GM23248 (cell line): ENCODE data around the gene CDHR1. TPM values are rescaled to one million over a fixed set of nuclear protein-coding genes. Genes with fewer than 3 reads are reported as not detected.

ENCODE experiments used
- DNase-seq: peaks from one replicate; pipeline ENCODE4 v3.0.0-alpha.2; 2015
- H2AFZ ChIP-seq: fragments of 200-600 bp; sonication (generic); 2 replicates; pipeline ENCODE4 v1.6.1; 2016; ENCODE audit warnings: antibody characterized with exemption
- H3F3A ChIP-seq: fragments of 200-600 bp; sonication (generic); 2 replicates; pipeline ENCODE4 v1.6.1; 2016; ENCODE audit warnings: mild to moderate bottlenecking, antibody characterized with exemption, mixed run types; ENCODE audit not compliant: insufficient read depth
- H3K27ac ChIP-seq: fragments of 200-600 bp; sonication (generic); 2 replicates; pipeline ENCODE4 v1.5.1; 2016; ENCODE audit warnings: mild to moderate bottlenecking
- H3K27me3 ChIP-seq: fragments of 200-600 bp; sonication (generic); replicated peaks from 2 replicates; pipeline ENCODE4 v1.6.1; 2016; ENCODE audit warnings: mild to moderate bottlenecking; ENCODE audit not compliant: insufficient read depth
- H3K36me3 ChIP-seq: fragments of 200-600 bp; sonication (generic); 2 replicates; pipeline ENCODE4 v1.6.1; 2016; ENCODE audit warnings: low read depth, mild to moderate bottlenecking
- H3K4me1 ChIP-seq: fragments of 200-600 bp; sonication (generic); 2 replicates; pipeline ENCODE4 v1.6.1; 2016; ENCODE audit warnings: mild to moderate bottlenecking; ENCODE audit not compliant: insufficient read depth
- H3K4me2 ChIP-seq: fragments of 200-600 bp; sonication (generic); one replicate; pipeline ENCODE4 v1.6.1; 2016; ENCODE audit warnings: mild to moderate bottlenecking; ENCODE audit not compliant: unreplicated experiment
- H3K4me3 ChIP-seq: fragments of 200-600 bp; sonication (generic); 2 replicates; pipeline ENCODE4 v1.5.1; 2016; ENCODE audit warnings: mild to moderate bottlenecking
- H3K79me2 ChIP-seq: fragments of 200-600 bp; sonication (generic); 2 replicates; pipeline ENCODE4 v1.6.1; 2016; ENCODE audit warnings: mild to moderate bottlenecking; ENCODE audit not compliant: insufficient read depth
- H3K9ac ChIP-seq: fragments of 200-600 bp; sonication (generic); 2 replicates; pipeline ENCODE4 v1.6.1; 2016; ENCODE audit warnings: mild to moderate bottlenecking
- H3K9me2 ChIP-seq: fragments of 200-600 bp; sonication (generic); 2 replicates; pipeline ENCODE4 v1.6.1; 2016; ENCODE audit warnings: mixed run types, mild to moderate bottlenecking, moderate library complexity; ENCODE audit not compliant: insufficient read depth
- H3K9me3 ChIP-seq: fragments of 200-600 bp; sonication (generic); one replicate; pipeline ENCODE4 v1.6.1; 2017; ENCODE audit warnings: low read depth
- H4K20me1 ChIP-seq: fragments of 200-600 bp; sonication (generic); 2 replicates; pipeline ENCODE4 v1.6.0; 2016; ENCODE audit not compliant: insufficient read depth
- EZH2 ChIP-seq: fragments of 200-600 bp; sonication (generic); IDR thresholded peaks from 2 replicates; pipeline ENCODE4 v1.6.1; 2018; ENCODE audit warnings: antibody characterized with exemption, mild to moderate bottlenecking; ENCODE audit not compliant: insufficient read depth, poor library complexity, severe bottlenecking
- EZH2phosphoT487 ChIP-seq: fragments of 200-600 bp; sonication (generic); IDR thresholded peaks from 2 replicates; pipeline ENCODE4 v1.6.1; 2018; ENCODE audit warnings: antibody characterized with exemption, moderate library complexity, mild to moderate bottlenecking, low read depth; ENCODE audit not compliant: insufficient read depth
- WGBS, 2 experiments: methylation state at CpG; one replicate each; pipeline ENCODE4 v1.1.6; 2015 to 2017; ENCODE audit warnings: low lambda C conversion rate in 2 of 2, low coverage in 1 of 2; ENCODE audit errors: missing lambda C conversion rate in 2 of 2; 5-methylcytosine and 5-hydroxymethylcytosine counted together
- in situ Hi-C: fragments of 300-500 bp; cut with MboI; formaldehyde crosslinking; loops from 2 replicates; pipeline ENCODE4 v1.15.0; 2020
- polyA plus RNA-seq: library from polyadenylated mRNA; unstranded; fragments of >200 nt; fragmentation: Nextera tagmentation; extraction: Ambion mirVana; gene quantifications from 2 replicates; pipeline ENCODE4 v1.2.1, GENCODE V29; 2016
- total RNA-seq: library from RNA; depleted of rRNA; stranded (reverse); fragments of >200 nt; shearing (Covaris generic); gene quantifications from 2 replicates; pipeline ENCODE4 v1.2.3, GENCODE V29; 2014

The CDHR1 gene
- total and polyA plus RNA-seq, 2 experiments from 2014 or later: not detected

DNA sequence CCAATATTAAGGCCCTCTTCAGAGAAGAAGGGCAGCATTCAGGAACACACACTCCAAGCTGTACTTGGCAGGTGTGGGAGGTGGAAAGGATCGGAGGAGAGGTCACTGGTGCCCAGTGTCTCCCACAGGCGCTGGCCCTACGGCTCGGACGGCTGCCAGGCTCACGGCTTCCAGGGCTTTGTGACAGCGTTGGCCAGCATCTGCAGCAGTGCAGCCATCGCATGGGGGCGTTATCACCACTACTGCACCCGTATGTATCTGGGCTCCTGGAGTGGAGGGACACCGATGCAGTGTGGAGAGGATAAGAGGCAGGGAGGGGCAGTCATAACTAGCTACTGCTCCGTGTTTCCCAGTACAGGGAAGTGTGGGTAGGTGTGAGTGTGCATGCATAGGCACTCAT, 54.5 kb downstream of the CDHR1 start:
- Histone ChIP-seq H3K9ac (no peak overlapping the region), H3K27me3 (0 out of 2 replicates have a peak, but pooled peaks cover 12% of the 10 kb centered on the region), H4K20me1 (no peaks in the 10 kb centered on the region), H3K79me2 (no peaks in the 10 kb centered on the region), H2AFZ (no peak overlapping the region), H3K36me3 (no peaks in the 10 kb centered on the region), H3K27ac (no peak overlapping the region), H3K4me1 (no peaks in the 10 kb centered on the region), H3F3A (no peaks in the 10 kb centered on the region), H3K9me2 (no peaks in the 10 kb centered on the region), H3K4me2 (no peak overlapping the region), H3K9me3 (no peaks in the 10 kb centered on the region), H3K4me3 (no peak overlapping the region)
- in situ Hi-C loops: no loop called here
- no peak for DNase-seq
- TF ChIP-seq EZH2phosphoT487 (no peak), EZH2 (no peak)
- 63% methylated on average over 12 of the region's 12 CpGs for WGBS, 2 experiments

DNA sequence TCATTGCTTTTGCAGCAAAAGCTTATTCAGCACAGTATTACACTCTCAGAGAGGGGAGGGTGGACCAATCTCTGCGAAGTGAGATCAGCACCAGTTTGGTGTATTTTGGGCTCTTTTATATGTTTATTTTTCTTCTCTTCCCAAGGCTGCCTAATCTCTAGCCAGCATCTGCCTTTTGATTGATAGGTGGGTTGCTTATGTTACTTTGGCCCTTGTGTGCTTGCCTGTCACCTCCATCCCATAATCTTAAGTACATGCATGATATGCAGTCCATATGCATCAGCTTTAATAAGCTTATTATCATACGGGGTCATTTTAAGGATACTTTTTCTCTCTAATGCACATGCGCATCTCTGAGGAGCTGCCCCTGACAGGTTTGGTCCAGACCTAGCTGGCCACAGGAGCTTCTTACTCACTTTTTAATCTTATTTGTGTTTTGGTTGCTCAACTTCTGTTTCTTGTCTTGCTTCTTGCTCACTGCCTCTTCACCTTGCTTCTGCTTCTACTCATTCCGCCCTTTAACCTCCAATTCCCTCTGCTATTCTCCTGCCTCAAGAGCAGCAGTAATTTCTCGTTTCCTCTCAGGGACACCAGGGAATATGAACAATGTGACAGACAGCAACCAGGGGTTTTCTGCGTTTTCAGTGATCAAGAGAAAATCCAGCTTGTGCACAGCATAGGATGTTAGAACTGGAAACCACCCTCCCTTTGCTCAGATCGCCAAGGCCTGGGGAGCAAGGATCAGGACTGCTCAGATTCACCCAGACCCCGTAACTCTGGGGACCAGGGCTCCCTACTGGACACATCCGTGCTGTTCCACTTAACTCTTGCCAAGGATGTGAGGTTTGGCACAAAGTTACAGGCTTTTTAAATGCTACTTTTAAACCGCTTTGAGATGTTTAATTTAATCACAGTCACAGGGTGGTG, 60.5 kb downstream of the CDHR1 start:
- H3K4me3 ChIP-seq: no peak overlapping the region
- no peaks in the 10 kb centered on the region for H3F3A ChIP-seq
- 63 to 64% methylated on average over 10 of the region's 10 CpGs for WGBS, 2 experiments
- H3K9me2 ChIP-seq: no peaks in the 10 kb centered on the region
- H3K9me3 ChIP-seq: no peaks in the 10 kb centered on the region
- no peak overlapping the region for H3K4me2 ChIP-seq
- H4K20me1 ChIP-seq: no peaks in the 10 kb centered on the region
- H3K27me3 ChIP-seq: 0 out of 2 replicates have a peak, but pooled peaks cover 4% of the 10 kb centered on the region
- in situ Hi-C loops: no loop called here
- H3K9ac ChIP-seq: no peak overlapping the region
- H3K36me3 ChIP-seq: no peaks in the 10 kb centered on the region
- no peak for DNase-seq
- TF ChIP-seq EZH2phosphoT487 (no peak), EZH2 (no peak)
- H3K27ac ChIP-seq: no peak overlapping the region
- H2AFZ ChIP-seq: no peak overlapping the region
- H3K4me1 ChIP-seq: no peaks in the 10 kb centered on the region
- H3K79me2 ChIP-seq: no peaks in the 10 kb centered on the region

DNA sequence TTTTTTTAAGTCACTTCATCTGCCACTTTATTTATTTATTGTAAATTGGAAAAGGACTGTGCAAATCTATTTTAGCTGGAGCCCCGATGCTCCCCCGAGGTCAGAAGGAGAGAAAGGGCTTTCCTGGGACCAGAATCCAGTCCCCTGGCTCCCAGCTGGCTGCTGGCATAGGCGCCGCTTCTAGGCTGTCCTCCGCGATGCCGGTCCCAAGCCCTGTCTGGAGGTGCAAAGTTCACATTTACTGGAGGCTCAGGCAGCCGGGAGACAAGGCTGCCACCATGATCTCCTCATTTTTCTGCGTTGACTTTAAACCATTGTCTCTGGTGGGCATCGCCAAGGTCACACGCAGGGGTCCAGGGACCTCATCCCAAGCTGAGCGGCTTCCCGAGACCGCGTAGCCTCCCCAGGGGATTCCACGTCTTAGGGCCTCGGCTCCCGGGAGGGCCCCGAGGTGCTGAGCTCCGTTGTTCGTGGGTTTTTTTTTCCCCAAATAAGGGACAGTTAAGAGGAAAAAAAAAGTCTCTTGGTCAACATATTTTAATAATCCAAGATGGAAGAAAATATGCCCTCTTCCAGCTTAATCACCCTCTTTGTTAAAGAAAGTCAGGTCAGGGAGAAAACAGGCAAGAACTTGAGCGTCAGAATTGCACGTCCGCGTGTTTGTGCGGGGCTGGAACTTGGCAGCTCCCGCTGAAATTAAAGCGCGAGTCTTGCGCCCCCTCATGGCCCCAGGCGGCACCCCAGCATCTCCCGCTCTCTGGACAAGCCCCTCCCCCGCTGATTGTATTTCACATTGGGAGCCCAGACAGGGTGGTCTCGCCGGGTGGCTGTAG, 62.4 kb downstream of the CDHR1 start:
- 0 out of 2 replicates have a peak overlapping the region, but pooled peaks have one; percentile 15 for H3K4me3 ChIP-seq
- H3K9me3 ChIP-seq: no peaks in the 10 kb centered on the region
- TF ChIP-seq EZH2phosphoT487 (no peak), EZH2 (no peak)
- H2AFZ ChIP-seq: peak overlapping the region; percentile 58
- peak overlapping the region; percentile 16 for H3K4me2 ChIP-seq
- H3K79me2 ChIP-seq: no peaks in the 10 kb centered on the region
- no peaks in the 10 kb centered on the region for H3K9me2 ChIP-seq
- 32 to 33% methylated on average over 35 of the region's 35 CpGs for WGBS, 2 experiments
- H3K4me1 ChIP-seq: no peaks in the 10 kb centered on the region
- peaks cover 4% of the 10 kb centered on the region; the same call in 1 of the 2 replicates for H3K27me3 ChIP-seq
- no peaks in the 10 kb centered on the region for H3K36me3 ChIP-seq
- in situ Hi-C loops: no loop called here
- H3K27ac ChIP-seq: no peak overlapping the region
- no peak overlapping the region for H3K9ac ChIP-seq
- H4K20me1 ChIP-seq: no peaks in the 10 kb centered on the region
- peak; percentile 69 for DNase-seq
- H3F3A ChIP-seq: no peaks in the 10 kb centered on the region

DNA sequence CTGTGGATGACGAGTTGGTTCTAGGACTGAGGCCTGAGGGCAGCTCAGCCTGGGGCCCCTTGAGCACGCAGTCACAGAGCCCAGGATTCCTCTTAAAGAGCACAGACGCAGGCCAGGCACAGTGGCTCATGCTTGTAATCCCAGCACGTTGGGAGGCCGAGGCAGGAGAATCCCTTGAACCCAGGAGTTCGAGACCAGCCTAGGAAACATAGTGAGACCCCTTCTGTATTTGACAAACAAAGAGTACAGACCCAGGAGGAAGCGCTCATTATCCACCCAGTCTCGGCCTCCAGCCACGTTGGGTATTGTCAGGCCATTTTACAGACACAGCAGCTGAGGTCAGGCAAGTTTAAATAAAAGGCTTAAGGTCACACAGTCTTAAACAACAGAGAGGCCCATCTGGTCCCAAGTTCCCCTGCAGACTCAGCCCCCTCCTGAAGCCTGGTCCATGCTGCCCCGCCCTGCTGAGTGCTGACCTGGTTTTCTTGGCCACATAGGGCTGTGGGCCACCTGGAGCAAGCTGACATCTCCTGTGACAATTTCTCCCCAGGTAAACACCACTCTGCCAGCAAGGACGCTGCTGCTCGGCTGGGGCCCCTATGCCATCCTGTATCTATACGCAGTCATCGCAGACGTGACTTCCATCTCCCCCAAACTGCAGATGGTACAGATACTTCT, 63.1 kb downstream of the CDHR1 start:
- in situ Hi-C loops: no loop called here
- Histone ChIP-seq H3K9ac (no peak overlapping the region), H3K4me3 (0 out of 2 replicates have a peak overlapping the region, but pooled peaks have one; percentile 15), H3K9me3 (no peaks in the 10 kb centered on the region), H3F3A (no peaks in the 10 kb centered on the region), H3K27ac (no peak overlapping the region), H3K79me2 (no peaks in the 10 kb centered on the region), H3K9me2 (no peaks in the 10 kb centered on the region), H3K27me3 (peaks cover 4% of the 10 kb centered on the region; the same call in 1 of the 2 replicates), H3K4me2 (peak overlapping the region; percentile 16), H3K36me3 (no peaks in the 10 kb centered on the region), H3K4me1 (no peaks in the 10 kb centered on the region), H4K20me1 (no peaks in the 10 kb centered on the region), H2AFZ (peak overlapping the region; percentile 58; the same call in 1 of the 2 replicates)
- TF ChIP-seq EZH2phosphoT487 (no peak), EZH2 (no peak)
- no peak for DNase-seq
- WGBS, 2 experiments: 58 to 61% methylated on average over 15 of the region's 15 CpGs
